Vagina (tissue), 2 donors: Measurements from ENCODE around the gene ASTL. TPM values are rescaled to one million over a fixed set of nuclear protein-coding genes. Genes with fewer than 3 reads are reported as not detected.
"Not testable (repeated sequence)": the region's sequence is repeated elsewhere in the genome, so short reads cannot be mapped to it uniquely, and the experiment has no call there.

ENCODE experiments used
- DNase-seq, 2 donors: peaks; one replicate each; pipeline ENCODE4 v3.0.0-alpha.2; 2017; ENCODE audit errors: extremely low spot score in 2 of 2
- H3K27ac ChIP-seq: fragments of 200-600 bp; sonication (generic); one replicate; pipeline ENCODE4 v1.5.1; 2019
- H3K27me3 ChIP-seq: fragments of 200-600 bp; sonication (generic); one replicate; pipeline ENCODE4 v1.5.1; 2019
- H3K36me3 ChIP-seq, 2 donors: fragments of 200-600 bp; sonication (generic); one replicate each; pipeline ENCODE4 v1.5.1; 2017 to 2019
- H3K4me1 ChIP-seq: fragments of 200-600 bp; sonication (generic); one replicate; pipeline ENCODE4 v1.5.1; 2019
- H3K4me3 ChIP-seq, 2 donors: fragments of 200-600 bp; sonication (generic); 1 replicate in 1 of 2; 2 replicates in 1 of 2; pipeline ENCODE4 v1.5.1; 2016 to 2019
- H3K9me3 ChIP-seq: fragments of 200-600 bp; sonication (generic); one replicate; pipeline ENCODE4 v1.5.1; 2019
- POLR2A ChIP-seq, 2 donors: fragments of 450-650 bp; IDR thresholded peaks; one replicate each; pipeline ENCODE4 v1.6.1; 2017; ENCODE audit warnings: antibody characterized with exemption in 2 of 2, mild to moderate bottlenecking in 2 of 2, moderate library complexity in 2 of 2
- POLR2AphosphoS5 ChIP-seq, 2 donors: sonication (generic); formaldehyde crosslinking; IDR thresholded peaks; one replicate each; pipeline ENCODE4 v1.9.0; 2017; ENCODE audit warnings: antibody characterized with exemption in 2 of 2, mild to moderate bottlenecking in 2 of 2, low read depth in 1 of 2; ENCODE audit not compliant: insufficient read depth in 1 of 2
- intact Hi-C: fragments of 100-400 bp; cut with DNase I; formaldehyde crosslinking; loops from one replicate; pipeline ENCODE4 v1.15.1; 2023
- total RNA-seq: library from RNA; depleted of rRNA; stranded (reverse); fragments of >200 nt; gene quantifications from one replicate; pipeline ENCODE4 v1.2.3, GENCODE V29; 2016
- TF ChIP-seq, protein P1 (sequence below), 3 experiments: fragments of 450-650 bp in 2 of 3; fragments of 200-600 bp in 1 of 3; sonication (generic) in 1 of 3; IDR thresholded peaks; one replicate each; pipeline ENCODE4 v1.5.1; 2017 to 2019; ENCODE audit warnings: antibody characterized with exemption in 3 of 3, mild to moderate bottlenecking in 2 of 3, moderate library complexity in 2 of 3

The ASTL gene
- total RNA-seq, 1 donor from 2014 or later, result not detected

DNA sequence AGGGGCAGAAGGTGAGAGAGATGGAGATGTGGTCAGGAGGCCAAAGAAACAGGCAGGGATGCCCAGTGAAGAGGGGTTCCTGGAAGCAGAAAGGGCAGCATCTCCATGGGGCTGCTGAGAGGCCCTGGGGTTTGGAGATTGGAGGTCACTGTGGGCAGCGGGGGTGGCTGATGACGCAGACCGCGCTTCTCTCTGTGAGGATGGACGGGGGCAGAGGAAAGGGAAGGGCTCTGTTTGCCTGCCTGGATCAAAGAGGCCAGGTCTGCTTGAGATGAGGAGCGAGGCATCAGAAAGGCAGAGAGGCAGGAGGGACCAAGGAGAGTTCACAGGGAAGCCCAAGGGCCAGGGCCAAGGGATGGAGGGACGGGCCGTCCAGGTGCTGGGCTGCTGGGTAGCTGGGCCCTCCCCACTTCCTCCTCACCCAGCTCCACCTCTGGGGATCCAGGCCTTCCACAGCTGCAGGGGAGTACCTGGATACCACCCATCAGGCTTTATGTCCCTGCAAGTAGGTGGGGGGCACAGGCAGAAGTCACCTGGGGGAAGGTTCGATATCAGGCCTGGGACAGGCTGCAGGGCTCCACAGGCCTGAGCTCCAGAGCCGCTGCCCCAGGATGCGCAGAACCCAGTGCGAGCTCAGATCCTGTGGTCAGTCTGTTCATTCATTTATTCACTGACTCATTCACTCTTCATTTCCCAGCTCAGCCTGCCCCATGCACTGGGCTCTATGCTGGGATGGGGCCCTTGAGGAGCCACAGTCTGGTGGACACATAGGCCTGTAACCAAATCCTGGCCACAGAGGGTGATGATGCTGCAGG is 52.6 kb downstream of the ASTL start:
- no peak overlapping the region for H3K27ac ChIP-seq
- no peak overlapping the region for H3K4me3 ChIP-seq
- DNase-seq, result peak in 1 of 2 donors; percentile 74
- no peaks in the 10 kb centered on the region for H3K4me1 ChIP-seq
- H3K9me3 ChIP-seq, result no peaks in the 10 kb centered on the region
- no peaks in the 10 kb centered on the region for H3K36me3 ChIP-seq
- TF ChIP-seq, protein P1, sequence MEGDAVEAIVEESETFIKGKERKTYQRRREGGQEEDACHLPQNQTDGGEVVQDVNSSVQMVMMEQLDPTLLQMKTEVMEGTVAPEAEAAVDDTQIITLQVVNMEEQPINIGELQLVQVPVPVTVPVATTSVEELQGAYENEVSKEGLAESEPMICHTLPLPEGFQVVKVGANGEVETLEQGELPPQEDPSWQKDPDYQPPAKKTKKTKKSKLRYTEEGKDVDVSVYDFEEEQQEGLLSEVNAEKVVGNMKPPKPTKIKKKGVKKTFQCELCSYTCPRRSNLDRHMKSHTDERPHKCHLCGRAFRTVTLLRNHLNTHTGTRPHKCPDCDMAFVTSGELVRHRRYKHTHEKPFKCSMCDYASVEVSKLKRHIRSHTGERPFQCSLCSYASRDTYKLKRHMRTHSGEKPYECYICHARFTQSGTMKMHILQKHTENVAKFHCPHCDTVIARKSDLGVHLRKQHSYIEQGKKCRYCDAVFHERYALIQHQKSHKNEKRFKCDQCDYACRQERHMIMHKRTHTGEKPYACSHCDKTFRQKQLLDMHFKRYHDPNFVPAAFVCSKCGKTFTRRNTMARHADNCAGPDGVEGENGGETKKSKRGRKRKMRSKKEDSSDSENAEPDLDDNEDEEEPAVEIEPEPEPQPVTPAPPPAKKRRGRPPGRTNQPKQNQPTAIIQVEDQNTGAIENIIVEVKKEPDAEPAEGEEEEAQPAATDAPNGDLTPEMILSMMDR (IDR thresholded peaks at IDR 0.05), result no peak
- no peak for TF ChIP-seq POLR2A (IDR thresholded peaks at IDR 0.05)
- no peak for TF ChIP-seq POLR2AphosphoS5 (IDR thresholded peaks at IDR 0.05; ENCODE audit: insufficient read depth in 1 of 2, low read depth in 1 of 2)
- H3K27me3 ChIP-seq, result no peaks in the 10 kb centered on the region
- intact Hi-C loops, result no loop called here

DNA sequence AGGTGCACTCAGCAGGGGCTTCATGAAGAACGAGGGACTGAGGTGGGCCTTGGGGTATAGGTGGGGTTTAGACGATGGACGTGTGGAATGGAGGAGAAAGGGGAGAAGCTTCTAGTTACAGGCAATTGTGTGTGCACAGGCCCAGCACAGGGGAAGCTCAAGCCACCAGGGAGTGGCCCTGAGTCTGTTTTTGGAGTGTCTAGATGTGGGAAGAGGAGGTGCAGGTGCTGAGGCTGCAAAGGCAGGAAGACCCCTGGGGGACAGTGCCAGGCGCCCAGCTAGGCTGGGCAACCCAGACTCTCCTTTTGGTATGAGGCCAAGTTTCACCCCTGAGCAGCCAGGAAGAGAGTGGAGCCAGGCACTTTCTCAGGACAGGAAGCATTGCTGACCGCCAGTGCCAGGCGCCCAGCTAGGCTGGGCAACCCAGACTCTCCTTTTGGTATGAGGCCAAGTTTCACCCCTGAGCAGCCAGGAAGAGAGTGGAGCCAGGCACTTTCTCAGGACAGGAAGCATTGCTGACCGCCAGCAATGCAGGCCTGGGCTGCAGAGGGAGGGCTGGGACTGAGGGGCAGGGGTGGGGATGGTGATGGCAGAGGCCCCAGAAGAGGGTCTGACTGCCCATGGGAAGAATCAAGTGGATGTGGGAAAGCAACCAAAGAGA is 53.3 kb downstream of the ASTL start:
- H3K9me3 ChIP-seq, DNase-seq, H3K27ac ChIP-seq, H3K36me3 ChIP-seq, H3K4me1 ChIP-seq, intact Hi-C loops, H3K27me3 ChIP-seq, H3K4me3 ChIP-seq: not testable (repeated sequence)

DNA sequence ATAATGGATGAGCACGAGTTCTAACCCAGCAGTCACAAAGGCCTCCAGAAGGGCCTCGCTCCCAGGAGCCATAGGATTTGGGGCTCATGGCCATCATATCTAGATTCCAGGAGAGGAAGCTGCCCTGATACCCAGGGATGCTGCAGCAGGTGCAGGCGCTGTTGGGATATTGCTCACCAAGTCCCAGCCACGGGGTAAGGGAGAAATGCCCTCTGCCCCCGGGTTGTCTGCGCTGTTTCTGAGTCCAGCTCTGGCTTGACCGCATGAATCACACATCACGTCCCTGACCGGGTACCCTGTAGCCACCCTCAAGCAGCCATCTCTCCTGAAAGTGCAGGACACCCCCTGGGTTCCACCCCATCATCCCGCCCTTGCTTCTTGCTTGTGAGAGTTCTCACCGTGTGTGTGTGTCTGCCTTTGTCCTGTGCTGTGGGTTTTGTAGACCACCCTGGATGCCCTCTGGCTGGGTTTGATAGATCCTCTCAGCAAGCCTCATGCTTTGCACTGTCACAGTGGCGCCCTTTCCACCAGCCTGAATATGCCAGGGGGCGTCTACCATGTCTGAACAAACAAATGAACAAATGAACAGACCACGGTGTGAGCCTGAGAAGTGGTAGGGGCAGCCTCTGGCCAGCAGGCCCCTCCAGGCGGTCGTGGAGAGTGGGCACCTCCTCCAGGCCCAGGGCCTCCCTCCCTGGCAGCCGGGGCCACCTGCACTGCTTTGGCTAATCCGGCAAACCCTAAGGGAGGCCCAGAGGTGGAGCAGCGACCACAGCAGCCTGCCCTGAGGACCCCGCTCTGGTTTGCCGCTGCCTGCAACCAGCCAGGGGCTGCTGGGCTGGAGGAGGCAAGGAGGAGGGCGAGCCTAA is 54.1 kb downstream of the ASTL start:
- intact Hi-C loops, result no loop called here
- peak in 1 of 2 donors; percentile 70 for DNase-seq
- H3K9me3 ChIP-seq, result no peaks in the 10 kb centered on the region

DNA sequence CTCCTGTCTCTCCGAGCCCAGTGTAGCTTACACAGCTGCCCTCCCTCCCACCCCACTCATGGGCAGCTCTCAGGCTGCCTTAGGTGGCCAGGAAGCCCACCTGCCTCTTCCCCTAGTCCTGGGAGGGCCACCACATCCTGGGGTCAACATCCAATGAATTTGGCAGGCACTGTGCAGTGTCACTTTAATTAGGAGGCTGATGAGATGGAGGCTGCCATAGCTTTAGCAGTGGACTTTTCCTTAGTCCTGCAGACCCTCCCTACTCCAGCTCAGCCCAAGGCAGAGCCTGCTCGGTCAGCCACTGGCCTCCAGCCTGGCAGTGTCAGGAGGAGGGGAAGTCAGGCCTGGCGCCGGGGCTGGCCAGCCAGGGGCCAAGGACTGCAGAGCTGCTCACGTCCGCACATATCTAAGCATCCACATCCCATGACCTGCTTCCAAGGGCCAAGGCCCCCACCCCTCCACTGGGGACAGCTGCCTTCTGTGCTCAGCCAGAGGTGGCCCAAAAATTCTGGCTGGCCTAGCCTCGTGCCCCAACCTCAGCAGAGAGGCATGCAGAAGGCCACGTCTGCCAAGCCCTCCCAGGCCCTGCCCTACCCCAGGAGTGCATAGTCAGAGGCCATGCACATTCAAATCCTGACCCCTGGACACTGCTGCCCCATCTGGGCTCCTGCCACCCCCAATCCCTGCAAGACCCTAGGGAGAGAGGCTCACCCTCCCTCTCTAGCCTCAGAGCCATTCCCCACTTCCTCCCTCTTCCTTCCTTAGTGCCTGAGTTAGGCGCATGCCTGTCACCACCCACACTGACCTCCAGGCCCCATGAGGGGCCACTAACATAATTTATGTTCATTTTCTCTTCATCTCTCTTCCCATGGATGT is 55.0 kb downstream of the ASTL start:
- no peaks in the 10 kb centered on the region for H3K9me3 ChIP-seq
- no peaks in the 10 kb centered on the region for H3K36me3 ChIP-seq
- H3K4me3 ChIP-seq, result no peak overlapping the region
- H3K27me3 ChIP-seq, result no peaks in the 10 kb centered on the region
- intact Hi-C loops, result no loop called here
- H3K27ac ChIP-seq, result no peak overlapping the region
- H3K4me1 ChIP-seq, result no peaks in the 10 kb centered on the region
- DNase-seq, result peak in 1 of 2 donors; percentile 67
- TF ChIP-seq POLR2A (IDR thresholded peaks at IDR 0.05) (no peak), POLR2AphosphoS5 (IDR thresholded peaks at IDR 0.05; ENCODE audit: insufficient read depth in 1 of 2, low read depth in 1 of 2) (no peak)
- TF ChIP-seq, protein P1 (IDR thresholded peaks at IDR 0.05), result no peak

More for the DNA sequence above, 54.1 kb downstream of the ASTL start:
- Histone ChIP-seq H3K4me1 (no peaks in the 10 kb centered on the region), H3K4me3 (no peak overlapping the region), H3K27me3 (no peaks in the 10 kb centered on the region), H3K27ac (no peak overlapping the region), H3K36me3 (no peaks in the 10 kb centered on the region)
- TF ChIP-seq POLR2AphosphoS5 (IDR thresholded peaks at IDR 0.05; ENCODE audit: insufficient read depth in 1 of 2, low read depth in 1 of 2) (no peak), POLR2A (IDR thresholded peaks at IDR 0.05) (no peak)
- TF ChIP-seq, protein P1 (IDR thresholded peaks at IDR 0.05), result no peak
